ENCODE results near the gene UBE2G1. TPM values are rescaled to one million over a fixed set of nuclear protein-coding genes. Genes with fewer than 3 reads are reported as not detected.

The UBE2G1 gene
- total and polyA plus RNA-seq, 4 donors, result 8.0 to 47.5 (median 34.4) TPM

- no peak for DNase-seq
- Histone ChIP-seq H3K27me3 (ENCODE audit: control insufficient read depth in 3 of 3, insufficient read depth in 3 of 3, low read length in 2 of 3) (no peaks in the 10 kb centered on the region), H3K9me3 (ENCODE audit: control insufficient read depth in 4 of 4, insufficient read depth in 3 of 4, low read length in 3 of 4) (no peaks in the 10 kb centered on the region), H3K27ac (ENCODE audit: low read depth in 1 of 2, low read length in 1 of 2) (no peak overlapping the region), H3K36me3 (ENCODE audit: control insufficient read depth in 4 of 4, insufficient read depth in 4 of 4, low read length in 4 of 4) (no peaks in the 10 kb centered on the region), H3K4me1 (ENCODE audit: control insufficient read depth in 5 of 5, insufficient read depth in 5 of 5, low read length in 5 of 5) (no peaks in the 10 kb centered on the region), H3K9ac (ENCODE audit: insufficient read depth in 1 of 2, low read length in 2 of 2) (no peak overlapping the region), H3K4me3 (no peak overlapping the region)
- TF ChIP-seq CTCF (IDR thresholded peaks at IDR 0.05; ENCODE audit: control extremely low read depth, extremely low read depth), result no peak
- ATAC-seq (ENCODE audit: insufficient read depth, low FRiP score), result no peak
- 83 to 91% methylated on average over 6 of the region's 6 CpGs for WGBS, 2 donors
Measured at GRCh38 chr17:4409659-4410058, 43.2 kb upstream of the UBE2G1 start.

DNA sequence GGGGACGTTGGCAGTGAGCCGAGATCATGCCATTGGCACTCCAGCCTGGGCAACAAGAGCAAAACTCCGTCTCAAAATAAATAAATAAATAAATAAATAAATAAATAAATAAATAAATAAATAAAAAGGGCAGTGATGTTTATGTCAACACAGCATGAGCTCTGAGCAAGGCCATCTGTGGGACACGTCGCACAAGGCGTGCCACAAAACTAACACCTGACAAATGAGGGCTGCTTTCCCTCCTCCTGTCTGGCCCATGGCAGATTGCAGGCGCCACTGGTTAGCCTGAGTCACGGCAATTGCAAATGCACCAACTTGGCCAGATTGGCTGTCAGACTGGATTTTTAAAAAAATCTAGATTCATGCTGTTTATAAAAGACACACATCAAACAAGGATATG, 41.4 kb upstream of the UBE2G1 start:
- Histone ChIP-seq H3K27me3 (ENCODE audit: control insufficient read depth in 3 of 3, insufficient read depth in 3 of 3, low read length in 2 of 3) (no peaks in the 10 kb centered on the region), H3K27ac (ENCODE audit: low read depth in 1 of 2, low read length in 1 of 2) (no peak overlapping the region), H3K4me1 (ENCODE audit: control insufficient read depth in 5 of 5, insufficient read depth in 5 of 5, low read length in 5 of 5) (no peaks in the 10 kb centered on the region), H3K36me3 (ENCODE audit: control insufficient read depth in 4 of 4, insufficient read depth in 4 of 4, low read length in 4 of 4) (no peaks in the 10 kb centered on the region), H3K9me3 (ENCODE audit: control insufficient read depth in 4 of 4, insufficient read depth in 3 of 4, low read length in 3 of 4) (no peaks in the 10 kb centered on the region), H3K4me3 (no peak overlapping the region), H3K9ac (ENCODE audit: insufficient read depth in 1 of 2, low read length in 2 of 2) (no peak overlapping the region)
- 85 to 86% methylated on average over 8 of the region's 8 CpGs for WGBS, 2 donors
- no peak for ATAC-seq (ENCODE audit: insufficient read depth, low FRiP score)
- peak in 2 of 3 donors; percentile 7 to 18 for DNase-seq
- TF ChIP-seq CTCF (IDR thresholded peaks at IDR 0.05; ENCODE audit: control extremely low read depth, extremely low read depth), result no peak

- Histone ChIP-seq H3K27ac (ENCODE audit: low read depth in 1 of 2, low read length in 1 of 2) (no peak overlapping the region), H3K9ac (ENCODE audit: insufficient read depth in 1 of 2, low read length in 2 of 2) (no peak overlapping the region), H3K36me3 (ENCODE audit: control insufficient read depth in 4 of 4, insufficient read depth in 4 of 4, low read length in 4 of 4) (no peaks in the 10 kb centered on the region), H3K9me3 (ENCODE audit: control insufficient read depth in 4 of 4, insufficient read depth in 3 of 4, low read length in 3 of 4) (no peaks in the 10 kb centered on the region), H3K4me3 (no peak overlapping the region), H3K4me1 (ENCODE audit: control insufficient read depth in 5 of 5, insufficient read depth in 5 of 5, low read length in 5 of 5) (no peaks in the 10 kb centered on the region), H3K27me3 (ENCODE audit: control insufficient read depth in 3 of 3, insufficient read depth in 3 of 3, low read length in 2 of 3) (no peaks in the 10 kb centered on the region)
- no peak for ATAC-seq (ENCODE audit: insufficient read depth, low FRiP score)
- 89 to 92% methylated on average over 7 of the region's 7 CpGs for WGBS, 2 donors
- TF ChIP-seq CTCF (IDR thresholded peaks at IDR 0.05; ENCODE audit: control extremely low read depth, extremely low read depth), result no peak
- peak in 1 of 3 donors; percentile 9 for DNase-seq
Measured at GRCh38 chr17:4407216-4407615, 40.7 kb upstream of the UBE2G1 start.

DNA sequence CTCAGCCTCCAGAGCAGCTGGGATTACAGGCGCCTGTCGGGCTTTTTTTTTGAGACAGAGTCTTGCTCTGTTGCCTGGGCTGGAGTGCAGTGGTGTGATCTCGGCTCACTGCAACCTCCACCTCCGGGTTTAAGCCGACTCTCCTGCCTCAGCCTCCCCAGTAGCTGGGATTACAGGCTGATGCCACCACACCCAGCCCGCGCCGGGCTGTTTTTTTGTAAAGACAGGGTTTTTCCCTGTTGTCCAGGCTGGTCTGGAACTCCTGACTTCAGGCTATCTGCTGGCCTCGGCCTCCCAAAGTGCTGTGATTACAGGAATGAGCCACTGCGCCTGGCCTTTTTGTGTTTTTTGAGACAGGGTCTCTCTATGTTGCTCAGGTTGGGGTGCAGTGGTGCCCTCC, 39.9 kb upstream of the UBE2G1 start:
- Histone ChIP-seq H3K9me3 (ENCODE audit: control insufficient read depth in 4 of 4, insufficient read depth in 3 of 4, low read length in 3 of 4) (no peaks in the 10 kb centered on the region), H3K36me3 (ENCODE audit: control insufficient read depth in 4 of 4, insufficient read depth in 4 of 4, low read length in 4 of 4) (no peaks in the 10 kb centered on the region), H3K4me3 (no peak overlapping the region), H3K4me1 (ENCODE audit: control insufficient read depth in 5 of 5, insufficient read depth in 5 of 5, low read length in 5 of 5) (no peaks in the 10 kb centered on the region), H3K27me3 (ENCODE audit: control insufficient read depth in 3 of 3, insufficient read depth in 3 of 3, low read length in 2 of 3) (no peaks in the 10 kb centered on the region), H3K27ac (ENCODE audit: low read depth in 1 of 2, low read length in 1 of 2) (no peak overlapping the region), H3K9ac (ENCODE audit: insufficient read depth in 1 of 2, low read length in 2 of 2) (no peak overlapping the region)
- 94 to 97% methylated on average over 10 of the region's 10 CpGs for WGBS, 2 donors
- DNase-seq, result no peak
- ATAC-seq (ENCODE audit: insufficient read depth, low FRiP score), result no peak
- no peak for TF ChIP-seq CTCF (IDR thresholded peaks at IDR 0.05; ENCODE audit: control extremely low read depth, extremely low read depth)

Measured in lung (tissue), 12 donors.